ENCODE data around the gene GRIK3. TPM values are rescaled to one million over a fixed set of nuclear protein-coding genes. Genes with fewer than 3 reads are reported as not detected.
"Not testable (repeated sequence)": the region's sequence is repeated elsewhere in the genome, so short reads cannot be mapped to it uniquely, and the experiment has no call there.

GRIK3 gene
- total RNA-seq, result 0.59 TPM

DNA sequence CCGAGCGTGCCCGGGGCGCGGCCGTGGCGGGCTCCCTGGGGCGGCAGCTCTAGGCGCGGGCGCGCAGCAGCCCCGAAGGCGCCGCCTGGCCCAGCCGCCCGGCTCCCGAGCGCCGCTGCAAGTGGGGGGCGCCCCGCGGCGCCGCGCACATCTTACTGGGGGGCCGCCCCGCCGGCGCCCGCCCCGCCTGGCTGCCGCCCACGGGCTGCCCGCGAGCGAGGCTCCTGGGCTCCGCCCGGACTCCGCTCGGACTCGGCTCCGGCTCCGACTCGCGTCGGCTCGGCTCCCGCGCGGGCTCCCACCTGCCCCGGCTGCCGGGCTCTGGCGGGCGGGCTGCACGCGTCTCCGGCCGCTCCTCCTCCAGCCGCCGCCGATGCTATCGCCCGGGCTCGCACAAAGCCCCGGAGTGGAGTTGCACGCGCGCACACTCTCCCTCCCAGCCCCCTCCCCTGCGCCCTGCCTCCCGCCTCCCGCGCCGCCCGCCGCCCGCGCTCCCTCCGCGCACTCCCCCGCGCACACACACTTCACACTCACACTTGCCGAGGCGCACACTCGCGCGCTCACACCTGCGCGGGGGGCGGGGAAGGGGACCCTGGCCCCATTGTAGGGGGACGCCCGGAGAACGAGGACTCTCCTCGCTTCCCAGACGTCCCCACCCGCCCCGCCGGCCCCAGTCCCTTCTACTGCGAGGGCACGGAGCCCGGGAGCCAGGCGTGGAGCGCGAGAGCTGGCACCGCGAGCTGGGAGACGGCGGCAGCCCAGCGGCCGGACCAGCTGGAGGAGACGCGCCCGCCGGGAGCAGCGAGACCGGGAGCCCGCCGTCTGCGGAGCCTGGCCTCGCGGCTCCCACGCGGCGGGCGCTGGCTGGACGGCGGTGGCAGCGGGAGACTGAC, at the start of gene GRIK3:
GRIK3 (minus strand) TSS at position 395 of the 893 bp plus-strand sequence. CDS start 407 bp downstream, outside the sequence.
- no peak for DNase-seq

DNA sequence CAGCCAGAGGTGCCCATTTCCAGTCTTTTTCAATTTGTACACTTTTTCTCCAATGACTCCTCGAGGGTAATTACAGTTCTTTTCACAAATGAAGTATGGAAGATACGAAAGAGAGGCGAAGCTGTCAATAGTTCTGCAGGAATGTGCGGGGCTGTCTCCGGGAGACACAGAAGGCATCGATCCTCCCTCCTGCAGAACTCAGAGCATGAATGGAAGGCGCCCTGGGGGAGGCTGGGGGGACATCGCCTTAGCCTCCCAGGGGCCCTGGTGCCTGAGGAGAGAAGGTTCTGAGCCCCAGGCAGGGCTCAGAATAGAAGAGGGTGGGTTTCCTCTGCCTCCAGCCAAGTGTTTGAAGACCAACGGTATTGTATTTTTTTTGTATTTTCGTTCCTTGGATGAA, 49.7 kb upstream of the GRIK3 start:
- no peak for DNase-seq

DNA sequence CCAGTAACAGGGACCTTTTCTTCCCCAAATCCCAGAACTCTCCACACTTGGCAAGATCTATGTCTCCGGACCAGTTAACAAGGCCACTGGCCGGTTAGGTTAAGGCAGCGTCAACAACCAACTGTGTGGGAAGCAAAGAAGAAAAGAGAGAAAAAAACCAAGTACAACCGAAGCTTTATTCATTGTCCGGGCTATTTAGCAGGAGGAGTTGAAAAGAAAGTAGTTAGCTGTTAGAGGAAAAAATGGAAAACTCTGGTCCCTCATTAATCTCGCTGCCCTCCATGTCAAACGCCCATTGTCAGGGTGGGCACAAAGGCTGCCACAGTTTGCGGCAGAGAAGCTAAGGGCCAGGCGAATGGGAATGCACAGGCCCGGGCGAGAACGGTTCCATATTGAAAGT, 49.3 kb upstream of the GRIK3 start:
- DNase-seq, result no peak

DNA sequence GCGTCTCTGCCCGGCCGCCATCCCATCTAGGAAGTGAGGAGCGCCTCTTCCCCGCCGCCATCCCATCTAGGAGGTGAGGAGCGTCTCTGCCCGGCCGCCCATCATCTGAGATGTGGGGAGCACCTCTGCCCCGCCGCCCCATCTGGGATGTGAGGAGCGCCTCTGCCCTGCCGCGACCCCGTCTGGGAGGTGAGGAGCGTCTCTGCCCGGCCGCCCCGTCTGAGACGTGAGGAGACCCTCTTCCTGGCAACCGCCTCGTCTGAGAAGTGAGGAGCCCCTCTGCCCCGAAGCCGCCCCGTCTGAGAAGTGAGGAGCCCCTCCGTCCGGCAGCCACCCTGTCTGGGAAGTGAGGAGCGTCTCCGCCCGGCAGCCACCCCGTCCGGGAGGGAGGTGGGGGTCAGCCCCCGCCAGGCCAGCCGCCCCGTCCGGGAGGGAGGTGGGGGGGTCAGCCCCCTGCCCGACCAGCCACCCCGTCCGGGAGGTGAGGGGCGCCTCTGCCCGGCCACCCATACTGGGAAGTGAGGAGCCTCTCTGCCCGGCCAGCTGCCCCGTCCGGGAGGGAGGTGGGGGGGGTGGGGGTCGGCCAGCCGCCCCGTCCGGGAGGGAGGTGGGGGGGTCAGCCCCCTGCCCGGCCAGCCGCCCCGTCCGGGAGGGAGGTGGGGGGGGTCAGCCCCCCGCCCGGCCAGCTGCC, 46.1 kb upstream of the GRIK3 start:
- DNase-seq, result not testable (repeated sequence)

DNA sequence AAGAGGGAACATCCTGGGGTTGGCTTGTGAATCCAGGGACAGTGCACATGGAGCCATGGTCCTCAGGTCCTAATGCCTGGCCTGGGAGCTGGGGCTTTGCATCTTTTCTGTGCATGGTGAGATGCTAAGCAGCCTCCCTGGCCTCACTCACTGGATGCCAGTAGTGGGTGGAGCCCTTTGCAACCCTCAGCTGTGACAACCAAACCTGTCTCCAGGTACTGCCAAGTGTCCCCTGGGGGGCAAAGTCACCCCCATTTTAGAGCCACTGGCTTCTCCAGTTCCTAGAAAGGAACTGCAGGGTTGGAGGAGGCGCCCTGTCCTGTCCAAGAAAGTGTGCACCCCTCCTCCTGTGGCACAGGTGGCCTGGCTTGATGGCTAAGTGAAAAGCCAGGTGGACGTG, 44.6 kb upstream of the GRIK3 start:
- no peak for DNase-seq

DNA sequence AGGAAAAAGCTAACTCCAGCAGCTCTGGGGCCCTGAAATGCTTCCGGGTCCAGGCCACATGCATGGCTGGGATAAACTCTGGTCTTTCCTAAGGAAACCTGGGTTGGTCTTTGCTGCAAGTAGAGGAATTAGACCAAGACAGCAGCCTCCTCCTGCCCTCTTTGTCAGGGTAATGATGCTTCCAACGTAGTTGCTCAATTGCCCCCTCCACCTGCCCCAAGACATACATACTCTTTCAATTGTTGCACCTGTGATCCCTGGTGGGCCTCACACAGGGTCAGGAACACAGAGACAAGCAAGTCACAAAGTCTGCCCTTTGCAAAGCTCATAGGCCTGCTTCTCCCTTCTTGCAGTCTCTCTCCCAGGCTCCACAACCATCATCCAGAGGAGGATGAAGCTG, 41.9 kb upstream of the GRIK3 start:
- no peak for DNase-seq

DNA sequence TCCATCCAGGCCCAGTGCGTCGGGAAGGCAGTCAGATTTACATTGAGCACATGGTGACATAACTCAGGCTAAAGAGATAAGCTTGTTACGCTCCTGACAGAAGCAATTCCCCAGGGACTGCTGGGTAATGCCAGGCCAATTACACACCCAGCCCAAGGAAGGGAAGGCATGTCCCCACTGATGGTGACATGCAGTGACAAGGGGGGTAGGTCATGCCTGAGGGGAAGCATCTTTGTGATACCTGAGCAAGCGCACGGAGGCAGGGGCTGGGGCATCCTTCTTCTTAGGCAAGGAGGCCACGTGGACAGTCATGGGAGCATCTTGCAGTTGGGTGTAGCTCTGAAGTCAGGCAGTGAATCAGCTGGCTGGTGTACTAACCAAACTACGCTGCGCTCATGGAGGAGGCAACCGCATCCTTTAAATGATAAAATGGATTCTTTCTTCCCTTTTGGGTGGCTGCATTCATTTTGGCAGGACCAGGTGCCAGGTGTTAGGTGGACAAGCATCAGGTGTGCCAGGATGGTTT, 39.6 kb upstream of the GRIK3 start:
- DNase-seq, result no peak

DNA sequence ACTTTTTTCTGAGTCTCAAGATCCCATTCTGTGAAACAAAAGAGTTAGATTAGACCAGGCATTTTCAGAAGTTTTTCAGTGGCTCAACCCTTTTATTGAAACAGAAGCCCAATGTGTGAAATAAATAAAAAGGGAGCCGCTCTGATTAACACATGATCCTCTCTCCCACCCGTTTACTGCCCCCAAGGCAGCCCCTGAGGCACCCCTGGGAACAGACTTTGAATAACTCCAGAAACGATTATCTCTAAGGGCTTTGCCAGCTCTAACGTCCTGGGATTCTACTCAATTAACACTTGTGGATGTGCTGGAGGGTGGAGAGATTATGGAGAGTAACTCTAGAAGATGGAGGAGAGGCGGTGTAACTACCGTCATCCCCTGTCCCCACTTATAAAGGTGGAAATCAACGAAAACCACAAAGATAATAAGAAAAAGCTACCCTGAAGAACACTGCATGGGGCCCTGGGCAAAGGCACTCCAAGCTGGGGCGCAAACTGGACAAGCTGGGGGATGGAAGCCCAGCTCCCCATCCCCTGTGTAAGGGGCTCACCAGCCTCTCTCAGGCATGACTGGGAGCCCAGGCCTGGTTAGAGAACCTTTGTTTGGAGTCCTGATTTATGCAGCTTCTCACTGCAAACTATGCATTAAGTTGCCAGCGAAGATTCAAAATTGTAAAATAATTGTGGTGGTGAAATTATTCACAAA, 39.0 kb upstream of the GRIK3 start:
- no peak for DNase-seq

DNA sequence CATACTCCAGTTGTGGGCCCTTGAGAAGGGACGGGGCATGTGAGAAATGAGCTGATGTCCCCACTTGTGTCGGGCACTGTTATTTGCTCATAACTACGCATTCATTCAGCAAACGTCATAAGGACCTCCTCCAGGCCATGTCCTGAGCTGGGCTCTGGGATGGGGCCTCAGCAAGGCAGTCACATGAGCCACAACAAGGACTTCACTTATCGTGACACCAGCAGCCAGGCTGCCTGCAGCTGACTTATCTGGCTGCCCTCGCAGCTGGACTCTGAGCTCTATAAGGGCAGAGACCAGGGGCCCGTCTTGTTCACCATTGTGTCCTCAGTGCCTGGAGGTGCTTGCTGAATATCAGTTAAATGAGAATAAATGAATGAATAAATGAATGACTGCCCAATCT, 37.5 kb upstream of the GRIK3 start:
- no peak for DNase-seq

DNA sequence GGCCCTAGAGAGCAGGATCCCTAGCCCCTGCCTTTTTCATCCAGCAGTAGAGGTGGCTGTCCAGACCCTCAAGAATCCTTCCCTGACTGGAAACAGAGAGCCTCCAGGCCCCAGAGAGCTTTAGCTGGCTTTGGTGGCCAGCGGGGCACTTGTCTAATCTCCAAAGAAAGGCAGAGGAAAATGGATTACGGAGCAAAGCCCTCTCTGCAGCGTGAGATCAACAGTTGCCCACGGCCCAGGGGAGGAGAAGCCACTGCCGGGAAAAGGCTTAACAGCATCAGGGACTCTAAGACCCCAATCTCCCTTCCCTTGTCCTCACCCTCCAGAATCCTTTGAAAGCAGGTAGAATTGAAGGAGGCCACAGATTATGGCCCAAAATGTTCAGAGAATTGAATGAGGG, 35.8 kb upstream of the GRIK3 start:
- DNase-seq, result no peak

DNA sequence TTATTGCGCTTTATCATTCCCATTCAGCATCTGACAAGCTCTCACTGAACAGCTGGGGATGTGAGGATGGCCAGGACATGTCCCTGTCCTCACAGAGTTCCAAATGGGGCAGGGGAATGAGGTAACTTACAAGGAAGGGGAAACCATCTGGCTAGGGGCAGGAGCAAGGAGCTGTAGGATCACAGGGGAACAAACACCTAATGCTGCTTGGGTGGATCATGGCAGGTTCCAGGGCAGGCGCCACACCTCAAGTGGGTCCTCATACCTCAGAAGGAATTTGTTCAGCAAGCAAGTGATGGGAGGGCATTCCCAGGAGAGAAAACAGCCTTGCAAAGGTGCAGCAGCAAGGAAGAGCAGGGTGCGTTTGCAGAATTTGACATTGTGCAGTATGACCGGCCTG, 35.1 kb upstream of the GRIK3 start:
- no peak for DNase-seq

DNA sequence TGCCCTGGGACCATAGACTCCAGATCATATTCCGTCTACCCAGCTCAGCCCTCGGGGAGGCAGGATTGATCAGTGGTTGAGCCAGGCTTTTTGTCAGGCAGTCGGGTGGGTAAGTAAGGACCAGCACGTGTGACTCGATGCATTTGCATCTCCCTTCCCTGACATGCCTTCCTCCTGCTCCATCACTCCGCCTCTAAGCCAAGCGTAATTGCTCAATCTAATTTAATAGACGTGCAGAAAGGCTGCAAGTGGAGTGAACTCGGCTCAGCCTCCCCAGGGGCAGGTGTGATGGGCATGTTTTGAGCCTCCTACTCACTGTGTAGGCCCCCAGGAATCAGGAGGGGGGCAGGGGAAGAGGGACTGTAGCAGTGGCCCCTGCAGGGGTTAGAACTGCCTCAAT, 34.6 kb upstream of the GRIK3 start:
- DNase-seq, result no peak

DNA sequence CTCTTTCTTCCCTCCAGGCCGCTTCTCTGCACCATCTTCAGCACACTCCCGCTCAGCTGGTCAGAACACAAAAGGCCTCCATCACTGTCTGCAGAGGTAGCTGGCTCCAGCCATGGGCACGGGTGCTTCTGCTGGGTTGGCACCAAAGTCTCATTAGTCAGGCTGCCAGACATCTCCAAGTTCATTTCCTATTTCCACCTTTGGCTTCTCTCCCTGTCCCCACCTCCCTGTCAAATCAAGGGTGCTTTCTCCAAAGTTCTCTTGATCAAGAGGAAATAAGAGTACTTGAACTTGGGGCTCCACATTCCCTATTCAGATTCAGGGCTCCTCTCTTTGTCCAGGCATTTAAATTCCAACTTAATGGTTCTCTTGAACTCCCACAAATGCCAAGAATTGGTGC, 33.9 kb upstream of the GRIK3 start:
- DNase-seq, result no peak

DNA sequence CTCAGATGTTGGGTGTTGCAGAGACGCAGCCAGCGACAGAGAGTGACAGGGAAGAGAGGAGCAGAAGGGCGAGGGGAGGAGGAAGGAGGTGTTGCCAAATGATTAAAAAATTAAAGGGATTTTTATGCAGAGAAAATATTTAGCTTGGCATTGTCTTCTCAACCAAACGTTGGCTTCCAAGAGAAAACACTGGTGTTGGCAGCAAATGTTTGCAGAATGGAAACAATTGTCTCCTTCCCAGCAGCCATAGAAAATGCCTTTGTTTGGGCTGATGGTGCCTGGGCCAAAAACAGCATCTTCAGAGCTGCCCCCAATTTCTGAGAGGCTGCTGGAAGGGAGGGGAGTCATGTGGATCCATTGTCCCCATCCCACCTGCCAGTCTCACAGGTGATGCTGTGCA, 29.7 kb upstream of the GRIK3 start:
- DNase-seq, result no peak

DNA sequence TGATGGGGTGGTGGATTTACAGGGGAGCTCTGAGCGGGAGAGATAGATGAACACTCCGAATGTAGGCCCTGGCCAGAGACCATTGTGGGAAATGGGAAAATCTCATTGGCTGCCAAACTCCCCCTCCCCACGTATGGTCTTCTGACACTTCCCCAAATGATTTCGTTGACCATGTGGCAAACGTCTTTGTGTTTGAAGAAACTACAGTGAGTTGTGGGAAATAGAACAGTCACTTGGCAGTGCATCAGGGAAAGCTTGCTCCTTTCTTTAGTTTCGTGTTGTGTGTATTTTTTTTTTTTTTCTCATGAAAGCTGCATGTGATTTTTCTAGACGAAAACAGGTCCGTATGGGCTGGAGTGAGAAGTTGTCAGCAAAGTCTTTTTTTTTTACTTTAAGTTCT, 25.0 kb upstream of the GRIK3 start:
- DNase-seq, result no peak

DNA sequence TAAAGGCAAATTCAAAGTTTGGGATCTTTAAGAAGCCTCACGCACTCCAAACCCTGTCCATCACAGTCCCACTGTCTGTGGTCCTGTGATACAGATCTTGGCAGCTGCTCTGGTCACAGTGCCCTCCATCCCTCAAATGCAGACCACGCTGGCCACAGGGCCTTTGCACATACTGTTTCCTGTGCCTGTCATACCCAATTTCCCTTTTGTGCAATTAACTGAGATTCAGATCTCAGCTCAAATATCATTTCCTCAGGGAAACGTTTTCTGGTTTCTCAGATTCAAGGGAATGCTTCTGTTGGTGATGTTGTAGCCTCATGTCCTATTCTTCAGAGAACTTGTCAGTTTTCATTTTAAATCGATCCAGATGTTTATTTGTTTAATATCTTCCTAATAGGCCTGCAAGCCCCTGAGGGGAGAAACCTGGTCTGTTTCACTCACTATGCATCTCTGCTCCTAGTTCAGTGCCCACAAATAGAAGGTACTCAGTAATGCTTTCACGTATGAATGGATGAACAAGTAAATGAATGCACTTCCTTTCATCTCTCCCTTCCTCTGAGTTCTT, 24.2 kb upstream of the GRIK3 start:
- no peak for DNase-seq

DNA sequence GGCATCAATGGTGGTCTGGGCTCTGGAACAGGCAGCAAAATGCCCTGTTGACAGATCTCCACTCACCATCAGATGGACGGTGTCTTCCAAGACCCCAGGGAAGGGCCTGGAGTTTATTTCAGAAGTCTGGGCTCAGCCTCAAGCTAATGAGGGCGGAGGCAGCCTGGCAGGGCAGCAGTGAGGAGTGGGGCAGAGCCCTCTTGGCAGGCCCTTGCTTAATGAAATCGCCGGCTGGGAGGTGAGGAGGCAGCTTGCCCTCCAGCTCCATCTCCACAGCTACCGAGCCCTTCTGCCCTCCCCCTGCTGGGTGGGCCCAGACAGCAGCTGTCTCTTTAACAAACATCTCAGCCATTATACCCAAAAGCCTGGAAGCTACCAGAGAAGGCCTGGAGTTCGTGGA, 22.0 kb upstream of the GRIK3 start:
- no peak for DNase-seq

DNA sequence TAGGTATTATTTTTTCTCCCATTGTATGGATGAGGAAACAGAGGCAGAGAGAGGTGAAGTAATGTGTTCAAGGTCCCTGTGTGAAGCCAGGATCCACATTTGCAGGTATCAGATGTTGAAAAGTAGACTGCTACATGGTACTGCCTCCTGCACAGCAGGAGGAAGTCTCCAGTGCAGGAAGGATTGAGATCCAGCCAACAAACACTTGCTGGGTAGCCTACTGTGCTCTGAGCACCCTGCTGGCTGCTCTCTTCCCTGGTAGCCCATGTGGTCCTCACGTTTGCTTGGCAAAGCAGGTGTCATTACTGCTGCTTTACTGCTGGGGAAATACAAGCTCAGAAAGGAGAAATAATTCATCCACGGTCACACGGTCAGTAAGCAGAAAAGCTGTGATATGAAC, 21.3 kb upstream of the GRIK3 start:
- no peak for DNase-seq

DNA sequence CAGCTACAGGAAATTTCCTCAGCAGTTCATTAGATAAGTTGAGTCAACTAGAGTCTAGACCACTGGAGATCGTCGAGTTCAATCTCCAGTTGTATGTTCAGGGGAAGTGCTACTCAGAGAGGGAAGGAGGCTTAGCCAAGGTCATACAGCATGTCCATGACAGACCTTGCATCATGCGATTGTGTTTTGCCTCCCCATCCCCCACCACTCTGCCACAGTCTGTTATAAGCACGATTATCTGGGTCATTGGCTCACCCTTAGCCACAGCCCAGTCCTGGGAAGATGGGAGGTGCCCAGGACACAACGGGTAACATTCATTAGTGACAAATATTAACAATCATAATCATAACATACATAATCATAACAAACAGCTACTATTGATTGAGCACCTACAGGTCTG, 18.9 kb upstream of the GRIK3 start:
- no peak for DNase-seq

DNA sequence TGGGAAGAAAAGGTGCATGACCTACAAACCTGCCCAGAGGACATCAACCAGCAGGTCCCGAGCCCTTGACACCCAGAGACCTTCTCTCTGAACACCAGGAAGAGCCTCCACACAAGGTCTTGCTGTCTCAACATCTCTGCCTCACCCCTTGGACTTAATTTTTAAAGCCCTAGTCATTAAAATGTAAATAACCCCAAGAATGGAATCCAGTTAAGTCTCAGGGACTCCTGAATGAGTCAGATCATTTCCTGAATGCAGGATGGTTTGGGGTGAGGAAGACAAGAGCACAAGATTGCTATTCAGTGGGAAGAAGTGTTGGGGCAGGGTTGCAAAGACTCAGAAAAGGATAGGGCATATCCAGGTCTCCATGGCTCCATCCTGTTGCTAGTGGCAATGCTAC, 17.8 kb upstream of the GRIK3 start:
- no peak for DNase-seq

DNA sequence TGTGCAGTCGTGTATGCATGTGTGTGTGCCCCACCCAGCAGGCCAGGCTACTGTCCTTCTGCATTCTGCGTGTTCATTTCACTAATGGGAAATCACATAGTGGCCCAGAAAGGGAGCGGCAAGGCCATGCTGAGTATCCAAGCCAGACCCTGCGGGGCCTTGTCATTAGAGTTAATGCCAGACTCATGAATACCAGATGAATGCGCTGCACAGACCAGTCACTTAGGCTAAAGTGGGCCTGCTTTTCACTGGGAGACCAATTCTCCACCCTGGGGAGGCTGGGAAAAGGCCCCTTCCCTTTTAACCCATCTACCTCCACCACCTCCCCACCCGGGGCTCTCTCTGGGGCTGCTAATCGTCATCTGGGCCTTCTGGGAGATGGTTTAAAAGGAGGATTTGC, 17.0 kb upstream of the GRIK3 start:
- DNase-seq, result no peak

DNA sequence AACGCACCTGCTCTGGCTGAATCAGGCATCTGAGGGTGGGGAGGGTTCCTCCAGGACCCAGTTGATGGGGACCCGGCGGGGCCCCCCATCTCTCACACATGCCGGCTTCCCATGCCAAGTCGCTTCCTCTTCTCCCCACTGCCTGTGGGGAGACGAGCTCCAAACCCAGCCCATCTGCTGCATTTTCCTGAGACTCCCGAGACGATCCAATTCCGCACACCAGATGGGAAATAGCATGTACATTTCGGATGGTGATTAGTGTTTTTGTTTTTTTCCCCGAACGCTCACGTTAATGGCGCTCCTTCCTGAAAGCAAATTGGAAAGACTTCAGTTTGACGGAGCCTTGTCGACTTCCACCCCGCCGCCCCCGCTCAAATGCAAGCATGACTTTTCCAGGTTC, 13.2 kb upstream of the GRIK3 start:
- DNase-seq, result no peak

DNA sequence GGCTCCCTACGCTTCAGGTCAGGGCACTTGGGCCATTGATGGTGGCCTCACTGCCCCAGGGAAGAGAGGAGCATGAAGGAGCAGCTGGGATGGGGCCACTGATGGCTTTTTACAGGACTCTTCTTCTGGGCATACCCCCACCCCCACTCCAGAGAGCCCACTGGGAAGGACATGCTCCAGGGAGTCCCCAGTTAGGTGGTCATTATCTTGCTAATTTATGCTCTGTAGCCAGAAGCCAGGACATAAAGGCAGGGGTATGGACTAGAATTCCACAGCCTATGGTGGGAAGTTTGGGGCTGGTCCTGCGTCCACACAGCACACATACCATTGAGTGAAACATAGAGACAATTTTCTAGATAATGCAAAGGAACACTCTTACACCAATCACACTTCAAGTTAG, 8.8 kb upstream of the GRIK3 start:
- no peak for DNase-seq

Data from skin of body (tissue), 2 donors.